UCSD-AML1 (cell line): ENCODE results near the gene MROH2A.
"Not testable (repeated sequence)": the region's sequence is repeated elsewhere in the genome, so short reads cannot be mapped to it uniquely, and the experiment has no call there.

ENCODE experiments used
- DNase-seq: peaks from one replicate; lab custom pipeline; 2025; ENCODE audit not compliant: unreplicated experiment; lab: John Stamatoyannopoulos, UW

MROH2A gene

GRCh38 chr2:233778030-233778429 lies at the start of gene MROH2A:
Gene MROH2A, plus strand, starts transcription at chr2:233778330. Its CDS starts 1,029 bp downstream, at chr2:233779359.
- no peak for DNase-seq

GRCh38 chr2:233728723-233729301 lies 49.3 kb upstream of the MROH2A start, which contains the start of gene UGT1A3:
Gene UGT1A3, plus strand, starts transcription at chr2:233729042. Its CDS starts 85 bp downstream, at chr2:233729127.
- DNase-seq: no peak

DNA sequence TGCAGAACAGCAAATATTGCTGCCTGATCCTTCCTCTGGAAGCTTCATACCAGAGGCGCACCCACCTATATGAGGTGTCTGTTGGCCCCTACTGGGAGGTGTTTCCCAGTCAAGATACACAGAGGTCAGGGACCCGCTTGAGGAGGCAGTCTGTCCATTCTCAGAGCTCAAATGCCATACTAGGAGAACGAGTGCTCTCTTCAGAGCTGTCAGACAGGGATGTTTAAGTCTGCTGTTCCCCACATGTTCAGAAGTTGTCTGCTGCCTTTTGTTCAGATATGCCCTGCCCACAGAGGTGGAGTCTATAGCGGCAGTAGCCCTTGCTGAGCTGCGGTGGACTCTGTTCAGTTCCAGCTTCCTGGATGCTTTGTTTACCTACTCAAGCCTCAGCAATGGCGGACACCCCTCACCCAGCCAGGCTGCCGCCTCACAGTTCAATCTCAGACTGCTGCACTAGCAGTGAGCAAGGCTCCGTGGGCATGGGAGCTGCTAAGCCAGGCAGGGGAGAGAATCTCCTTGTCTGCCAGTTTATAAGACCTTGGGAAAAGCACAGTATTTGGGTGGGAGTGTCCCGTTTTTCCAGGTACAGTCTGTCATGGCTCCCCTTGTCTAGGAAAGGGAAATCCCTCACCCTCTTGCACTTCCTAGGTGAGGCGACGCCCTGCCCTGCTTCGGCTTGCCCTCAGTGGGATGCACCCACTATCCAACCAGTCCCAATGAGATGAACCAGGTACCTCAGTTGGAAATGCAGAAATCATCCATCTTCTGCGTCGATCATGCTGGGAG lies 41.1 kb upstream of the MROH2A start:
- DNase-seq: not testable (repeated sequence)

DNA sequence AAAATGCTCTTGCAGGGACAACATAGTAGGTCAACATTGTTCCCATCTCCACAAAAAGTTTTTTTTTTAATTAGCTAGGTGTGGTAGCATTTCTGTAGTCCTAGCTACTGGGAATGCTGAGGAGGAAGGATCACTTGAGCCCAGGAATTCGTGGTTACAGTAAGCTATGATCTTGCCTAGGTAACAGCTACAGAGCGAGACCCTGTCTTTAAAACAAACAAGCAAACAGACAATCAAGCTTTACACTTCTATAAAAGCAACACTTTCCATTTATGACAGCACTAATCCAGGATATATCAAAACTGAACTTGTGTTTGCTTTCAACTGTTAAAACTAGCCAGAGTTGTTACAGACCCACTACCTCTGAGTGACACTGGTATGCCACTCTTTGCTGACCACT lies 37.3 kb upstream of the MROH2A start:
- no peak for DNase-seq

GRCh38 chr2:233743464-233744259 lies 34.5 kb upstream of the MROH2A start:
- DNase-seq: no peak

DNA sequence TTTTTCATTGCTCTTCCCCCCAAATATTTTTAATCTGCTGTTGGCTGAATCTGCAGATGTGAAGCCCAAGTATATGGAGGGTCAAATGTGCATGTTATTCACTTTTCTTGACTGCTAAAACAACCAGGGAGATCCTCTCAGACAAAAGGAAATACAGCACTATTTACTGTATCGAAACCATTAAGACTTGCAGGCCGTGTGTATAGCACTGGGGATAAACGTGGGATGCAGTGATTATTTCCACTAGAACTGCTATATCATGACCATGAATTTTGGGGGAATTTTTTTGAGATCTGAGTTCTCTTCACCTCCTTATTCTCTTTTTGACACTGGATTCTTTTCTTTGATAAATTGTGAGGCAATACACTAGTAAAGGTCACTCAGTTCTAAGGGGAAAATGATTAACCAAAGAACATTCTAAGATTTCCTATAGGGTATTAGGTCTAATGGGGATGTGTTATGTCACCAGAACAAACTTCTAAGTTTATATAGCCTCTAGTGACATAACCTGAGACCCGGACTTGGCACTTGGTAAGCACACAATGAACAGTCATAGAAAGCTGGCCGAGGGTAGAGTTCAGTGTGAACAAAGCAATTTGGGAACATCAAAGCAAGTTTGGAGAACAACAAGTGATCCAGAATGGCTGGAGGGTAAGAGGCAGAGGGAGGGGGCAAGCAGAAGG lies 32.9 kb upstream of the MROH2A start:
- no peak for DNase-seq

DNA sequence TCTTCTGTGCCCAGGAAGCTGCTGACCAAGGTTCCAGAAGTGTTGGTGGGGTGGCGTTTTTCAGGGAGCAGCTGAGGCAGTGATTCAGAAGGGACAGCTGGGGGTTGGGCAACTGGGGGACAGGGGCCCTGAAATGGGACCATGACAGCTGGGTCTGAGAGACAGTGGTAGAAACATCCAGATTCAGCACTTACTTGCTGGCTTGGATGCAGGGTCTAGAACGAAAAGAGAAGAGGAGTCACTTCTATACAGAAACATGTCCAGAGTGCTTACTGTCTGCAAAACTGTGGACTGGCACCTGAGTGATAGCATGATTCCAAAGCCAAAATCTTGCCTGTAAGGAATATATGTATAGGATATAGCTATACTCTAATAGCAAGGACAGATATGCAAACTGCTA lies 32.3 kb upstream of the MROH2A start:
- DNase-seq: not testable (repeated sequence)

- DNase-seq: no peak
These were observed 31.5 kb upstream of the MROH2A start for GRCh38 chr2:233746475-233747282.

DNA sequence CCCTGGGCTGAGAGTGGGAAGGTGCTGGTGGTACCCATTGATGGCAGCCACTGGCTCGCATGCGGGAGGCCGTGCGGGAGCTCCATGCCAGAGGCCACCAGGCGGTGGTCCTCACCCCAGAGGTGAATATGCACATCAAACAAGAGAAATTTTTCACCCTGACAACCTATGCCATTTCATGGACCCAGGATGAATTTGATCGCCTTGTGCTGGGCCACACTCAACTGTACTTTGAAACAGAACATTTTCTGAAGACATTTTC lies 30.9 kb upstream of the MROH2A start:
- DNase-seq: no peak

DNA sequence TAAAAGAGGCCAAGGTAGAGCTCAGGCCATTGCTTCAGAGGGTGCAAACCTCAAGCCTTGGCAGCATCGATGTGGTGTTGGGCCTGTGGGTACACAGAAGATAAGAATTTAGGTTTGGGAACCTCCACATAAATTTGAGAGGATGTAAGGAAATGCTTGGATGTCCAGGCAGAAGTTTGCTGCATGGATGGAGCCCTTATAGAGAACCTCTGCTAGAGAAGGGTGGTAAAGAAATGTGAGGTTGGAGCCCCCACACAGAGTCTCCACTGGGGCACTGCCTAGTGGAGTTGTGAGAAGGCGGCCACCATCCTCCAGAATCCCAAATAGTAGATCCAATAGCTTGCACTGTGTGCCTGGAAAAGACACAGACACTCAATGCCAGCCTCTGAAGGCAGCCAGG lies 27.4 kb upstream of the MROH2A start:
- not testable (repeated sequence) for DNase-seq

DNA sequence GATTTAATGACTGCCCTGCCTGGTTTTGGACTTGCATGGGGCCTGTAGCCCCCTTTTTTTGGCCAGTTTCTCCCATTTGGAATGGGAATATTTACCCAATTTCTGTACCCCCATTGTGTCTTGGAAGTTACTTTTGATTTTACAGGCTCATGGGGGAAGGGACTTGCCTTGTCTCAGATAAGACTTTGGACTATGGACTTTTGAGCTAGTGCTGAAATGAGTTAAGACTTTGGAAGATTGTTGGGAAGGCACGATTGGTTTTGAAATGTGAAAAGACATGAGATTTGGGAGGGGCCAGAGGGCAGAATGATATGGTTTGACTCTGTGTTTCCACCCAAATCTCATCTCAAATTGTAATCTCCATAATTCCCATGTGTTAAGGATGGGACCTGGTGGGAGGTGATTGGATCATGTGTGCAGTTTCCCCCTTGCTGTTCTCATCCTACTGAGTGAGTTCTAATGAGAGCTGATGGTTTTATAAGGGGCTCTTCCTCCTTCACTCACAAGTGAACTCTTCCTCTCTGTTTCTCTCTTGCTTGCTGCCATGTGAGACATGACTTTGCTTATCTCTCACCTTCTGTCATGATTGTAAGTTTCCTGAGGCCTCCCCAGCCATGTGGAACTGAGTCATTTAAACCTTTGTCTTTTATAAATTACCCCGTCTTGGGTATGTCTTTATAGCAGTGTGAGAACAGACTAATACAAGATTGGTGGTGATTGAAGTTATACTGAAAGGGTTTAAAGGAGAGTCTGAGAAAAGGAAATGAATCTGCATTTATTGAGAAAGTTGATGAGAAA lies 26.7 kb upstream of the MROH2A start:
- not testable (repeated sequence) for DNase-seq

DNA sequence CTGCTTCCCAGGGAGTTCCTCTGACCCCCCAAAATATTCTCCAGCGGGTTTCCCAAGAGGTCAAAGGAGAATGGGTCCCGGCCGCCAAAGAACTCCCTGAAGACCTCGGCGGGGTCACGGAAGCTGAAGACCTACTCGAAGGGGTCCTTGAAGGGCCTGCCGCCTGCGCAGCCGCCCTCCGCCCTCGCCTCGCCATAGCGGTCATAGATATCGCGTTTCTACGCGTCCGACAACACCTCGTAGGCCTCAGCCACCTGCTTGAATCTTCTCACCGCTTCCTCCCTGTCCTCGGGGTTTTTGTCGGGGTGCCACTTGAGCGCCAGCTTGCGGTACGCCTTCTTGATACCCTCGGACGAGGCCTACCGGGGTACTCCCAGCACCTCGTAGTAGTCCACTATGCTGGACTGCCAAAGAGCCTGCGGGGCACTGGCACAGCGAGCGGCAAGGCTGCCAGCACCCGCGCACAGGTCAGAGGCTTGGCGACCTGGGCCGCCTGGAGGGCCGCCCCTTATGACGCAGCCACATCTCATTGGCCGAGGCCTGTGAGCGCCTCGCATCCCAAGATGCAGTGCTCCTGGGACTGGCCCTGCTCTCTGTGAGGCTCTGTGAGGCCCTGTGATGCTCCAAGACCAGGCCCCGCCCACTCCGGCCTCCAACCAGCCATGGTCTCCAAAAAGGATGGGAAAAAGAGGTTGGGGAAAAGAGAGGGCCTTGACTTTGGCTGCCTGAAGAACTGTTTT lies 23.1 kb upstream of the MROH2A start:
- DNase-seq: no peak

- DNase-seq: no peak
These were observed 21.6 kb upstream of the MROH2A start for GRCh38 chr2:233756429-233757081.

- DNase-seq: no peak
These were observed 20.0 kb upstream of the MROH2A start for GRCh38 chr2:233758141-233758540.

- DNase-seq: no peak
These were observed 19.3 kb upstream of the MROH2A start for GRCh38 chr2:233758849-233759248.

DNA sequence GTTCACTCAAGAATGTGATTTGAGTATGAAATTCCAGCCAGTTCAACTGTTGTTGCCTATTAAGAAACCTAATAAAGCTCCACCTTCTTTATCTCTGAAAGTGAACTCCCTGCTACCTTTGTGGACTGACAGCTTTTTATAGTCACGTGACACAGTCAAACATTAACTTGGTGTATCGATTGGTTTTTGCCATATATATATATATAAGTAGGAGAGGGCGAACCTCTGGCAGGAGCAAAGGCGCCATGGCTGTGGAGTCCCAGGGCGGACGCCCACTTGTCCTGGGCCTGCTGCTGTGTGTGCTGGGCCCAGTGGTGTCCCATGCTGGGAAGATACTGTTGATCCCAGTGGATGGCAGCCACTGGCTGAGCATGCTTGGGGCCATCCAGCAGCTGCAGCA lies 18.1 kb upstream of the MROH2A start, which contains the start of gene UGT1A1:
TSS of gene UGT1A1 (plus strand) at position 228 of the 400 bp plus-strand sequence. CDS start at position 246, 18 bp downstream.
- no peak for DNase-seq

DNA sequence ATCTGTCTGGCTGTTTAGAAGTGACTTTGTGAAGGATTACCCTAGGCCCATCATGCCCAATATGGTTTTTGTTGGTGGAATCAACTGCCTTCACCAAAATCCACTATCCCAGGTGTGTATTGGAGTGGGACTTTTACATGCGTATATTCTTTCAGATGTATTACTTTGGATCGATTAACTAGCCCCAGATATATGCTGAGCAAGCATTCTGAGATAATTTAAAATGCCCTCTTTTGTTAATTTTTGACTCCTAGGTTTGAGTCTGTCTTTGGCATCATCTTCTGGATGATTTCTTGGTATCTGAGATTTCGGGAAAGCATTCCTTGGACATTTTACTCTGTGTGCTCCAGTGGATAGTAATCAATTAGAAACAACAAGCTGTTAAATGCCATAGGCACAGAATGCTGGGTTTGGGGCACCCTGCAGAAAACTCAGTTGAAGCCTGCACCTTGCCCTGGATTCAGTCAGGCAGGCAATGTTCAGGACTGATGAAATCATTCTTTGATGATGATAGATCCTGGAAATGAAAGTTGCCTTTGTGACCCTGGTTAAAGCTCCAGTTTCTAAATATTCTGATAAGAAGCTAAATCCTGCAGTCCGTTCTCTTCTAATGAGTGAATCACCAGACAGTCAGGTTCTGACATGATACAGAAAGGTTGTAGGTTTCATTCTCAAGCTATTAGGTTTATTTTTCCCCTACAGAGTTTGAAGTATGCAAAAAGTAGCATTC lies 16.9 kb upstream of the MROH2A start:
- DNase-seq: no peak

GRCh38 chr2:233764264-233764663 lies 13.9 kb upstream of the MROH2A start:
- DNase-seq: no peak
